ENCODE data around the gene TMED4. TPM values are rescaled to one million over a fixed set of nuclear protein-coding genes. Genes with fewer than 3 reads are reported as not detected.
A peak's percentile ranks its signal among the peaks of the same experiment; 100 is the strongest.
"Not testable (repeated sequence)": the region's sequence is repeated elsewhere in the genome, so short reads cannot be mapped to it uniquely, and the experiment has no call there.

Gene TMED4
- total RNA-seq, 4 donors from 2014 or later, result 80.9 to 319 (median 262) TPM

DNA sequence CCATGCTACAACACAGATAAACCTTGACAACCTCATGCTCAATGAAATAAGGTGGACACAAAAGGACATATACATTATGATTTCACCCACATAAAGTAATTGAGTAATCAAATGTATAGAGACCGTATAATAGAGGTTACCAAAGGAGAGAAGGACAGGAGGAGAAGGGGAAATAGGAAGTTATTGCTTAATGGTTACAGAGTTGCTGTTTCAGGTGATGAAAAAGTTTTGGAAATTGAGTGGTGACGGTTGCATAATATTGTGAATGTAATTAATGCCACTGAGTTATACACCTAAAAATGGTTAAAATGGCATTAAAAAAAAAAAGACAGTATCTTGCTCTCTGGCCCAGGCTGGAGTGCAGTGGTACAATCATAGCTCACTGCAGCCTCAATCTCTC is 22.9 kb upstream of the TMED4 start:
- peak overlapping the region in 1 of 4 donors; percentile 98 for H3K27ac ChIP-seq
- no peak for DNase-seq
- no peaks in the 10 kb centered on the region for H3K27me3 ChIP-seq
- H3K4me1 ChIP-seq, result peaks cover 0 to 16% (median 2%) of the 10 kb centered on the region in 4 donors
- TF ChIP-seq, protein P1, sequence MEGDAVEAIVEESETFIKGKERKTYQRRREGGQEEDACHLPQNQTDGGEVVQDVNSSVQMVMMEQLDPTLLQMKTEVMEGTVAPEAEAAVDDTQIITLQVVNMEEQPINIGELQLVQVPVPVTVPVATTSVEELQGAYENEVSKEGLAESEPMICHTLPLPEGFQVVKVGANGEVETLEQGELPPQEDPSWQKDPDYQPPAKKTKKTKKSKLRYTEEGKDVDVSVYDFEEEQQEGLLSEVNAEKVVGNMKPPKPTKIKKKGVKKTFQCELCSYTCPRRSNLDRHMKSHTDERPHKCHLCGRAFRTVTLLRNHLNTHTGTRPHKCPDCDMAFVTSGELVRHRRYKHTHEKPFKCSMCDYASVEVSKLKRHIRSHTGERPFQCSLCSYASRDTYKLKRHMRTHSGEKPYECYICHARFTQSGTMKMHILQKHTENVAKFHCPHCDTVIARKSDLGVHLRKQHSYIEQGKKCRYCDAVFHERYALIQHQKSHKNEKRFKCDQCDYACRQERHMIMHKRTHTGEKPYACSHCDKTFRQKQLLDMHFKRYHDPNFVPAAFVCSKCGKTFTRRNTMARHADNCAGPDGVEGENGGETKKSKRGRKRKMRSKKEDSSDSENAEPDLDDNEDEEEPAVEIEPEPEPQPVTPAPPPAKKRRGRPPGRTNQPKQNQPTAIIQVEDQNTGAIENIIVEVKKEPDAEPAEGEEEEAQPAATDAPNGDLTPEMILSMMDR (IDR thresholded peaks at IDR 0.05), result no peak
- TF ChIP-seq POLR2A (IDR thresholded peaks at IDR 0.05), result no peak
- no peaks in the 10 kb centered on the region for H3K9me3 ChIP-seq
- H3K4me3 ChIP-seq, result no peak overlapping the region
- no peaks in the 10 kb centered on the region for H3K36me3 ChIP-seq

DNA sequence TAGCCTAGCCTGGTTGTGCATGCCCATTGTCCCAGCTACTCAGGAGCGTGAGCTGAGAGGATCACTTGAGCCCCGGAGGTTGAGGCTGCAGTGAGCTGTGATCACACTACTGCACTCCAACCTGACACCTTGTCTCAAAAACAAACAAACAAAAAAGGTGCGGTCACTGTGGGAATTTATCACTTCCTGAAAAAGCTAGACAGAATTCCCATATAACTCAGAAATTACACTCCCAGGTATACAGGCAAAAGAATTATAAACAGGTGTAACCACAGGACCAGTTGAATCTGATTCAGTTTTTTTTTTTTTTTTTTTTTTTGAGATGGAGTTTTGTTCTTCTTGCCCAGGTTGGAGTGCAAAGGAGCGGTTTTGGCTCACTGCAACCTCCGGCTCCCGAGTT is 21.2 kb upstream of the TMED4 start:
- H3K4me3 ChIP-seq, result no peak overlapping the region
- H3K27ac ChIP-seq, result no peak overlapping the region
- DNase-seq, result no peak
- no peaks in the 10 kb centered on the region for H3K36me3 ChIP-seq
- H3K9me3 ChIP-seq, result no peaks in the 10 kb centered on the region
- H3K4me1 ChIP-seq, result peaks cover 0 to 16% (median 2%) of the 10 kb centered on the region in 4 donors
- no peaks in the 10 kb centered on the region for H3K27me3 ChIP-seq
- TF ChIP-seq POLR2A (IDR thresholded peaks at IDR 0.05), result no peak
- TF ChIP-seq, protein P1 (IDR thresholded peaks at IDR 0.05), result no peak

DNA sequence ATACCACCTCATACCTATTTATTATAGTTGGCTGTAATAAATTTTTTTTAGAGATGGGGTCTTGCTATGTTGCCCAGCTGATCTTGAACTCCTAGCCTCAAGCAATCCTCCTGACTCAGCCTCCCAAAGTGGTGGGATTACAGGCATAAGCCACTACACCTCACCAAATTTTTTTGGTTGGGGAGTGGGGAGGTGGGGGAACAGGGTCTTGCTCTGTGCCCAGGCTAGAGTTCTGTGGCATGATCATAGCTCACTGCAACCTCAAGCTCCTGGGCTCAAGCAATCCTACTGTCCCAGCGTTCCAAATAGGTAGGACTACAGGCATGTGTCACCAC is 20.5 kb upstream of the TMED4 start:
- Histone ChIP-seq H3K27me3 (no peaks in the 10 kb centered on the region), H3K27ac (no peak overlapping the region), H3K36me3 (no peaks in the 10 kb centered on the region), H3K9me3 (no peaks in the 10 kb centered on the region), H3K4me1 (peaks cover 0 to 10% (median 2%) of the 10 kb centered on the region in 4 donors), H3K4me3 (no peak overlapping the region)
- no peak for DNase-seq
- TF ChIP-seq, protein P1 (IDR thresholded peaks at IDR 0.05), result no peak
- TF ChIP-seq POLR2A (IDR thresholded peaks at IDR 0.05), result no peak

DNA sequence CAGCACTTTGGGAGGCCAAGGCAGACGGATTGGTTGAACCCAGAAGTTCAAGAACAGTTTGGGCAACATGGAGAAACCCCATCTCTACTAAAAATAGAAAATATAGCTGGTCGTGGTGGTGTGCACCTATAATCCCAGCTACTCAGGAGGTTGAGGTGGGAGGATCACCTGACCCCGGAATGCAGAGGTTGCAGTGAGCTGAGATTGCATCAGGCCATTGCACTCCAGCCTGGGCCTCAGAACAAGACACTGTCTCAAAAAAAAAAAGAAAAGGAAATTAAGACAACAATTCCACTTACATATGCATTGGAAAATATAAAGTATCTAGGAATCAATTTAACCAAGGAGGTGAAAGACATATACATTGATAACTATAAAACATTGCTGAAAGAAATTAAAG is 17.2 kb upstream of the TMED4 start:
- H3K36me3 ChIP-seq, result no peaks in the 10 kb centered on the region
- no peak overlapping the region for H3K27ac ChIP-seq
- H3K27me3 ChIP-seq, result no peaks in the 10 kb centered on the region
- peaks cover 0 to 3% (median 0%) of the 10 kb centered on the region in 4 donors for H3K4me1 ChIP-seq
- TF ChIP-seq, protein P1 (IDR thresholded peaks at IDR 0.05), result no peak
- no peak overlapping the region for H3K4me3 ChIP-seq
- no peaks in the 10 kb centered on the region for H3K9me3 ChIP-seq
- no peak for DNase-seq

DNA sequence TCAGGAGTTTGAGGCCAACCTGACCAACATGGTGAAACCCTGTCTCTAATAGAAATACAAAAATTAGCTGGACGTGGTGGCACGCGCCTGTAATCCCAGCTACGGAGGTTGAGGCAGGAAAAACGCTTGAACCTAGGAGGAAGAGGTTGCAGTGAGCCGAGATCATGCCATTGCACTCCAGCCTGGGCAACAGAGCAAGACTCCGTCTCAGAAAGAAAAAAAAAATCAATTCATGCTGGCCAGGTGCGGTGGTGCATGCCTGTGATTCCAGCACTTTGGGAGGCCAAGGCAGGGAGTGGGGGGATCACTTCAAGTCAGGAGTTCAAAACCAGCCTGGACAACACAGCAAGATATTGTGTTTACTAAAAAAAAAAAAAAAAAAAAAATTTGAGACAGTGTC is 15.2 kb upstream of the TMED4 start:
- not testable (repeated sequence) for H3K4me3 ChIP-seq, H3K27me3 ChIP-seq

DNA sequence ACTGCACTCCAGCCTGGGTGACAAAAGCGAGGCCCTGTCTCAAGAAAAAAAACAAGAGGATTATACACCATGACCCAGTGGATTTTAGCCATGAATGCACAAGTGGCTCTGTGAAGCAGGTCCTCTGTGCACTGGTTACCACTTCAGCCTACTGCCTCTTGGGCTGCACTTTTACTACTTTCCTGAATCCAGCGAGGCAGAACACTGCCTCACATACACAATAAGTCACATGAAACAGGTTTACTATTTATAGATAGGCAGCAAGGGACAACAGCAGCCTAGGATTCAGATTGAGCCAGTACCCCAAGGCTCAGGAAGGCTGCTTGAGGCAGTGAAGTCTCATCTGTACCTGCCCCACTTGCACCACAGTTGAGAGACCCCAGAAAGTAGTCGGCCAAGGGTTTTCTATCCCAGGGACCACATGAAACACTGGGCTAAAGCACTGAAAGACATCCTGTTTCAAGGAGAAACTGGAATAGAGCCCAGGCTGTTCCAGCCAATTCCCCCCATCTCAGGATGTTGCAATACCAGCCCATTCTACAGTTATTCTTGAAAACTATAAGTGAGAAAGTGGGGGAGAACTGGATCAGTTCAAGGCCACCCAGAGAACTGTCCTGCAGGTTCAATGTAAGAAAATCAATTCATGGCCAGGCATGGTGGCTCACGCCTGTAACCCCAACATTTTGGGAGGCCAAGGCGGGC is 14.1 kb upstream of the TMED4 start:
- Histone ChIP-seq H3K27ac (no peak overlapping the region), H3K4me1 (no peaks in the 10 kb centered on the region), H3K4me3 (no peak overlapping the region), H3K36me3 (no peaks in the 10 kb centered on the region), H3K9me3 (no peaks in the 10 kb centered on the region), H3K27me3 (no peaks in the 10 kb centered on the region)
- TF ChIP-seq, protein P1 (IDR thresholded peaks at IDR 0.05), result no peak
- no peak for TF ChIP-seq POLR2A (IDR thresholded peaks at IDR 0.05)
- DNase-seq, result no peak

More for the DNA sequence above, 15.2 kb upstream of the TMED4 start:
- H3K36me3 ChIP-seq, DNase-seq, H3K27ac ChIP-seq, H3K4me1 ChIP-seq, H3K9me3 ChIP-seq: not testable (repeated sequence)

Measured in Peyer's patch (tissue), 4 donors.